Stimulated activated CD8-positive, alpha-beta memory T cell treated with anti-CD3 and anti-CD28 coated beads, Interleukin-15, amount 100 ng/mL, for 48 hours (primary cell): ENCODE data around the gene SCTR.

ENCODE experiments used
- DNase-seq, 2 donors: peaks; one replicate each; pipeline ENCODE4 v3.0.0-alpha.2; 2020; ENCODE audit warnings: low read depth in 2 of 2

The SCTR gene

GRCh38 chr2:119474371-119475224 is 49.7 kb downstream of the SCTR start:
- DNase-seq = no peak

GRCh38 chr2:119473621-119474370 is 50.5 kb downstream of the SCTR start:
- no peak for DNase-seq

DNA sequence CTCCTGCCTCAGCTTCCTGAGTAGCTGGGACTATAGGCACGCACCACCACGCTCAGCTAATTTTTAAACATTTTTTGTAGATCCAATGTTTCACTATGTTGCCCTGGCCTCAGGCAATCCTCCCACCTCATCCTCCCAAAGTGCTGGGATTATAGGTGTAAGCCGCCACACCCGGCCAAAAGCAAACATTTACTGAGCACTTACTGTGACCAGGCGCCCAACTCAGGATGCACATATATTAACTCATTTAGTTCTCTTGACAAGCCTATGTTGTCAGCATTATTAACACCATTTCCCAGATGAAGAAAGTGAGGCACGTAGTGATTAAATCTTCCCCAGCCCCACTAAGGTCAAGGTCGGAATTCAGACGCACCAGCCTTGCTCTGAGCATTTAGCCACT is 51.5 kb downstream of the SCTR start:
- DNase-seq = no peak

GRCh38 chr2:119469661-119470297 is 54.5 kb downstream of the SCTR start:
- DNase-seq = no peak

- DNase-seq = no peak
These were observed 55.2 kb downstream of the SCTR start for GRCh38 chr2:119469131-119469530.

DNA sequence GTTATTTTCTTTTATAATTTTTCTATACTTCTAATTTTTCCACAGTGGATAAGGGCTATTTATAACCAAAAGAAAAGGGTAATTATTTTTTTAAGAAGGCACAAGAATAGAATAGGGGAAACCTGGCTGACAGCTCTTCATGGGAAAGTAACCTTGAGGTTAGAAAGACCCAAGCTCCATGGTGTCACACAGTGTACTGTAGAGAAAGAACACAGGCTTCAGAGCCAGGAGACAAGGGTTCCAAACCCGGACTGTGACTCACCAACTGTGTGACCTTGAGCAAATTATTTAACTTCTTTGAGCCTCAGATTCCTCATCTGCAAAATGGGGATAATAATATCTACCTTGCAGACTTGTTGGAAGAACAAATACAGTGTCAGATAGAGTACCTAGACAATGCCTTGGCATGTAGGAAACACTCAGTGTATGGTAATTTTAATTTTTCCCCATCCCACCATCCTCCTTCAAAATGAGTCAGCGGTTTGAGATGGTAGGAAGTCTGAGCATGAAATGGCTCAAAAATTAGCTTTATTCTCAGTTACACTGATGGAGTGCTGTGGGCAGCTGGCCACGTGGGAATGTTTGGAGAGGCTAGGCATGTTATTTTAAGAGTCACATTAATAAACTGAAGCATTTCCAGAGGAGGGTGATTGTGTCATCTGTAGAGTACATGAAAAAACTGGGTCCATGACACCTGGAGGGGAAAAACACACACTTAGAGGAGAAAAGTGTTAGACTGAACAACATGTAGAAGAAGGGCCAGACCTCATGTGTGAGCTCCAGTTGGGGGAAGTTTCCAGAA is 55.9 kb downstream of the SCTR start:
- DNase-seq = no peak

GRCh38 chr2:119466373-119466772 is 57.9 kb downstream of the SCTR start:
- DNase-seq = no peak

DNA sequence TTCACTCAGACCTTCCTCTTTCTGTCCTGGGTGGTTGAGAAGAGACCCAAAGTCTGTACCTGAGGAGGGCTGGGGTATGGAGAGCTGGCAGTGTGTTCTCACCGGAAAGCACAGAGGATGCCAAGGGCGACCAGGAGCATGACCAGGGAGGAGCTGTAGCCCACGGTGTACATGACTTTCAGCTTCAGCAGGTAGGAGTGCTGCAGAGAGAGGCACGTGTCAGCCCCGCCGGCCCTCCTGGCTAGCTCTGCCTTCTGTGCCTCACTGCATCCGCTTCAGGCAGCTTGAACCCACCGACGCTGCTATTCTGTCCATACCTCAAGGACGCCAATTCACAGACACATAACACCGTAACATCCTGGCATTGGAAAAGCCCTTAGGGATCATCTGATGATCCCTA is 58.6 kb downstream of the SCTR start:
- no peak for DNase-seq

DNA sequence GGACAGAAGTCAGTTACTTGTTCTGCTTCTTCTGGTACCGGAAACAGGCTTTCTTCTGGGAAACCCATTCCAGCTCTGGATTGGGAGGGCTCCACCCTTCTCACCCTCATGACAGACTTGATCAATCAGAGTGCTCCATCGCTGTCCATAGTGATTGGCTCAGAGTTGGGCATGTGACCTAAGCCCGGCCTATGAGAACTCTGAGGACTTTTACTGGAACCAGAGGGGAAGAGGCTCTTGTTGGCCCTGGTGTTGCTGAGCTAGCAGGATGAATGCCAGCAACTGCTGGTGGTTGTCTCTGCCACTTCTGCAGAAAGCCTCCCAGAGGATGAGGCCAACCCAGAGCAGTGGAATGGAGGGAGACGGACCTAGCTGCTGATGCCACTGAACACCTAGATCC is 59.3 kb downstream of the SCTR start:
- DNase-seq = no peak

- DNase-seq = no peak
These were observed 60.3 kb downstream of the SCTR start for GRCh38 chr2:119463990-119464389.

DNA sequence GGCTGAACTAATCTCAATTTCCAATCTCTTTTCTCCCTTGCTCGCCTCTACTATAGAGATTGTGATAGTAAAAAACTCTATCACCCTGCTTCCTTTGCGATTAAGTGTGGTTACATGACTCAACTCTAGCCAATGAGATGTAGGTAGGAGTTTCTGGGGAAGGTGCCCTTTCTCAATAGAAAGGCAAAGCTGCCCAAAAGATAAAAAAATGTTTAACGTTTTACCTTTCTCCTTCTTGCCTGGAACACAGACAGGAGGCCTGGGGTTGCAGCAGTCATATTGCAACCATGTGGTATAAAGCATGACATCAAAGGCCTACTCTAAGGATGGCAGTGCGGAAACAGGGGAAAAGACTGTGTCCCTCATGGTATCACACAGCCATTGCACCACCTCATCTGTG is 61.1 kb downstream of the SCTR start:
- DNase-seq = no peak

GRCh38 chr2:119462574-119462973 is 61.7 kb downstream of the SCTR start:
- DNase-seq = no peak

- DNase-seq = no peak
These were observed 62.5 kb downstream of the SCTR start for GRCh38 chr2:119461811-119462210.

- no peak for DNase-seq
These were observed 64.2 kb downstream of the SCTR start for GRCh38 chr2:119460076-119460475.

DNA sequence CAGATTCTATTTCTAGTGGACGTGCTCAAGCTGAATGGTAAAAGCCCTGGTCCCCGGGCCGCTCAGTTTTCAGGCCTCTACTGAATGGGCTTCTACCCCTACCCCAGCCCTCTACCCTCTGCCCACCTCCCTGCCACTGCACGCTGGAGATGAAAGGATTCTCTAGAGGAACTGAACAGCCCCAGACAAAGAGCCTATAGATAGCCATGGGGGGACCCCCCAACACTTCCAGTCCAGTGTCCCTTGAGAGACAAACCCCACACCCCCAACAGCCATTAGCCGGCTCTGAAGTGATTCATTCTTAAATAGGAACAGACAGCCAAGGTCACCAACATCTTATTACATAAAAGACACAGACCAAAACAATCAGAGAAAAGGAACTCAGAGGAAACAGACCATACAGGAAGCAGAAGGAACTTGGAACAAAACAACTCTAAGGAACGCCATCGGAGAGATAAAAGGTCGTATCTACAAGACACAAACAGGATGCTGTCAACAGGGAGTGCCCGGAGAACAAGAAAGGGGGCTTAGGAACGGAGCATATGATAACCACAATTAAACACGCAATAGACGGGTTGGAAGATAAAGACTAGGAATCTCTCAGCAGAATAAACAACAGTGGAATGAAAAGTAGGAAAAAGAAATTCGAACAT is 69.1 kb downstream of the SCTR start:
- DNase-seq = no peak

GRCh38 chr2:119453972-119454593 is 70.2 kb downstream of the SCTR start:
- no peak for DNase-seq

- DNase-seq = no peak
These were observed 72.8 kb downstream of the SCTR start for GRCh38 chr2:119451336-119452050.

DNA sequence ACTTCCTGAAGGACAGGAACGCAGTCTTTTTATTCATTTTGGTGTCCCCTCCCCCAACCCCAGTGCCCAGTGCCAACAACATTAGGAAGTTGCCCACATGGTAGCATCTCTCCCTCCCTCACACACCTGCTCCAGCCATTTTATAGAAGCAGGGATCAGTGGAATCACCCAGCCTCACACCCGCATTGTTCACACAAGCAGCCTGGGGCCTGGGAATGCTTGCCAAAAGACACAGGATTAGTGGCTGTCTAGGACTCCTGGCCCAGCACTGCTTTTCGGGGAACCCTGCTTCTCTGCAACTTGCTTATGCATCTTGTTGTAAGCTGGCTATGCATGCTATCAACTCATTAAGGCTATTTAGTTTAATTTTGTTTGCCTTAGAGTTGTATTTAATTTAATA is 74.8 kb downstream of the SCTR start:
- DNase-seq = no peak

DNA sequence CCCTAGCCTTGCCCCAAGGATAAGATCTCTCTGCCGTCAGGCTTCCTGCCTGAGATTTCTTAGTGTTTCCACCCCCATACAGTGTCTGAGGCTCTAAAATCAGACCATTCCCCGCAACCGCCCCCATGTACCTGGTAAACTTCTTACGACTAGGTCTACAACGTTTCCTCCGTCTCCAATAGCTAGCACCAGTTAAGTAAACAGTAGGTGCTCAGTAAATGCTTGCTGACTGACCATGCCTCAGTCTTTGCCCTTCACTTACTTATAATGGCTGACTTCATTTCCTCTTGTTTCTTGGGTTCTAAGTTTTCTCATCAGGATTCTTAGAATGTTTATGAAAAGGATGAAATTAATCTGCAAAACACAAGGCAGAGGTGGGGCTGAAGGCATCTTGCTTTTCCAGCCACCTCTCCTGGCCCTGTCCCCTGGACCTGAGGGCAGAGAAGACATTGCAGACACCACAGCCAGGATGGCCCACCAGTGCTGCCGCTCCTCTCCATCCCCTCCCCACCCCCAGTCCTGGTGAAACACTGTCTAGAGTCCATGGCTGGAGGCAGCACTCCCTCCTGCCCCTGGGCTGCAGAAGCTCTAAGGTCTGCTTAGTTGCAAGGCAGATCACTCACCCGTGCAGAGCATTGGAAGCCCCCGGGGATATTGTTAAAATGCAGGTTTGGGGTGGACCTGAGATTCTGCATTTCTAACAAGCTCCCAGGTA is 75.7 kb downstream of the SCTR start:
- no peak for DNase-seq

- DNase-seq = no peak
These were observed 78.2 kb downstream of the SCTR start for GRCh38 chr2:119446037-119446436.
